Type B pancreatic cell (in vitro differentiated cells): ENCODE results near the gene ZSWIM5. TPM values are rescaled to one million over a fixed set of nuclear protein-coding genes. Genes with fewer than 3 reads are reported as not detected.
"Not testable (repeated sequence)": the region's sequence is repeated elsewhere in the genome, so short reads cannot be mapped to it uniquely, and the experiment has no call there.

Source experiments
- DNase-seq: peaks from one replicate; pipeline ENCODE4 v3.0.0; 2021; ENCODE audit warnings: mixed read lengths; ENCODE audit not compliant: unreplicated experiment; ENCODE audit errors: extremely low spot score
- H3K27ac Mint-ChIP-seq: 2 replicates; pipeline ENCODE4 v1.8.0; 2021; ENCODE audit warnings: mild to moderate bottlenecking, mixed read lengths
- H3K27me3 Mint-ChIP-seq: 2 replicates; pipeline ENCODE4 v1.8.0; 2021; ENCODE audit warnings: mixed read lengths
- H3K36me3 Mint-ChIP-seq: 2 replicates; pipeline ENCODE4 v1.8.0; 2021; ENCODE audit warnings: mixed read lengths
- H3K4me1 Mint-ChIP-seq: one replicate; pipeline ENCODE4 v1.8.0; 2021; ENCODE audit warnings: mixed read lengths; ENCODE audit not compliant: unreplicated experiment
- H3K4me3 Mint-ChIP-seq: 2 replicates; pipeline ENCODE4 v1.8.0; 2021; ENCODE audit warnings: mild to moderate bottlenecking, mixed read lengths
- H3K9me3 Mint-ChIP-seq: 2 replicates; pipeline ENCODE4 v1.8.0; 2021; ENCODE audit warnings: mixed read lengths
- total RNA-seq: library from RNA; stranded (reverse); gene quantifications from 2 replicates; pipeline ENCODE4 v1.2.1, GENCODE V29; 2021; ENCODE audit warnings: low replicate concordance
- TF ChIP-seq, protein P1 (sequence below): fragments of 200-600 bp; sonication (generic); conservative IDR thresholded peaks from 2 replicates; pipeline ENCODE4 v1.5.0; 2021; ENCODE audit warnings: antibody characterized with exemption, mild to moderate bottlenecking

The ZSWIM5 gene
- total RNA-seq, 1 donor from 2014 or later: 2.7 TPM

- Mint-ChIP-seq H3K27ac (no peak overlapping the region), H3K27me3 (no peaks in the 10 kb centered on the region), H3K4me3 (no peak overlapping the region), H3K4me1 (peaks cover under 1% of the 10 kb centered on the region), H3K36me3 (peaks cover 21% of the 10 kb centered on the region), H3K9me3 (no peaks in the 10 kb centered on the region)
- no peak for DNase-seq
- TF ChIP-seq, protein P1, sequence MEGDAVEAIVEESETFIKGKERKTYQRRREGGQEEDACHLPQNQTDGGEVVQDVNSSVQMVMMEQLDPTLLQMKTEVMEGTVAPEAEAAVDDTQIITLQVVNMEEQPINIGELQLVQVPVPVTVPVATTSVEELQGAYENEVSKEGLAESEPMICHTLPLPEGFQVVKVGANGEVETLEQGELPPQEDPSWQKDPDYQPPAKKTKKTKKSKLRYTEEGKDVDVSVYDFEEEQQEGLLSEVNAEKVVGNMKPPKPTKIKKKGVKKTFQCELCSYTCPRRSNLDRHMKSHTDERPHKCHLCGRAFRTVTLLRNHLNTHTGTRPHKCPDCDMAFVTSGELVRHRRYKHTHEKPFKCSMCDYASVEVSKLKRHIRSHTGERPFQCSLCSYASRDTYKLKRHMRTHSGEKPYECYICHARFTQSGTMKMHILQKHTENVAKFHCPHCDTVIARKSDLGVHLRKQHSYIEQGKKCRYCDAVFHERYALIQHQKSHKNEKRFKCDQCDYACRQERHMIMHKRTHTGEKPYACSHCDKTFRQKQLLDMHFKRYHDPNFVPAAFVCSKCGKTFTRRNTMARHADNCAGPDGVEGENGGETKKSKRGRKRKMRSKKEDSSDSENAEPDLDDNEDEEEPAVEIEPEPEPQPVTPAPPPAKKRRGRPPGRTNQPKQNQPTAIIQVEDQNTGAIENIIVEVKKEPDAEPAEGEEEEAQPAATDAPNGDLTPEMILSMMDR: no peak
These were observed 202.0 kb downstream of the ZSWIM5 start for GRCh38 chr1:45004281-45004920.

- H3K36me3 Mint-ChIP-seq: peaks cover 17% of the 10 kb centered on the region
- TF ChIP-seq, protein P1: no peak
These were observed 202.7 kb downstream of the ZSWIM5 start for GRCh38 chr1:45003741-45004140.

DNA sequence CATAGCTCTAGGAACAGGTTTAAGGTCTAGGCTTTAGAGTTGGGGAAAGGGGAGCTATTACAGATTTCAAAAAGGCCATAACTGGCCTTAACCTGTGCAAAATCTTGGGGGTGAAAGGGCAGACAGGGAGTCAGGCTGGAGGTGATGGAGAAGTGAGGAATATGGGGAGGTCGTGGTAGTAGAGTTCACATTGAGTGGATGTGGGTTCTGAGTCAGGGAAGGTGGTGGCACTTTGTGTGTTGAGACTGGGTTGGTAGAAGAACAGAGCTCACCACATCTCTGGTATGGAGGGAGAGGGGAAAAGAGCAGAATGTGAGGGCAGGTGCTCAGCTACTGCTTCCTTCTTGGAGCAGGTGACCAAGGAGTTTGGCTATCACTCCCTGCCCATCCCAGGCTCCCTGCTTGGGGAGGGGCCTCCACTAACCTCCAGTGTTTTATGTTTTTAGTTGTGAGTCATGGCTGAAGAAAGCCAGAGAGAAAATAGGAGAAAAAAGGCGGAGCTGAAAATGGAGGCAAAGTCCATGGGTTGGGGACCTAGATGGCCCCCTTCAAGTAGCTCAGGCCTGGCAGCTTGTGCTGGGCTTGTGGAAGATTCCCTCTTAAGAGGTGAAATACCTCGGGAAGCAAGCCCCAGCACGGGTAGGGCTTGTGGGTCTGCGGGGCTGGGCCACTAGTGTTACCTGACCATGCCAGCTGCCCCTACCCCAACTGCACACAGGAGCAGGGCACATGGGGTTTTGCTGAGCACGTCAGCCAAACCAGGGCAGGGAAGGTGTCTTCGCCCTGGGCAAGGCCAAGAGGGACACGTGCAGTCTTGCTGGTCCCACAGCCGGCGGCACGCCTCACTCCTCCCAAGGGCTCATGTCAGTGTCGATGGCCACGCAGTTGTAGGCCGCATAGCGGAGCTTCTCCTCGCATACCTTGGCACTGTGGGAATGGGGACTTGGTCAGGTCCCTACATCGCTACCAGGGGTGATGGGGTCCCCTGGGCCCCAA is 203.5 kb downstream of the ZSWIM5 start:
- DNase-seq: no peak
- Mint-ChIP-seq H3K9me3 (no peaks in the 10 kb centered on the region), H3K4me1 (no peaks in the 10 kb centered on the region), H3K4me3 (no peak overlapping the region), H3K27ac (no peak overlapping the region), H3K27me3 (no peaks in the 10 kb centered on the region), H3K36me3 (peaks cover 17% of the 10 kb centered on the region)
- TF ChIP-seq, protein P1: no peak

More at GRCh38 chr1:45003741-45004140, 202.7 kb downstream of the ZSWIM5 start:
- no peak overlapping the region for H3K27ac Mint-ChIP-seq
- no peaks in the 10 kb centered on the region for H3K27me3 Mint-ChIP-seq
- no peak overlapping the region for H3K4me3 Mint-ChIP-seq
- no peaks in the 10 kb centered on the region for H3K4me1 Mint-ChIP-seq
- no peak for DNase-seq
- no peaks in the 10 kb centered on the region for H3K9me3 Mint-ChIP-seq

- H3K27me3 Mint-ChIP-seq, DNase-seq, H3K4me1 Mint-ChIP-seq, H3K4me3 Mint-ChIP-seq, H3K27ac Mint-ChIP-seq, H3K9me3 Mint-ChIP-seq: not testable (repeated sequence)
- H3K36me3 Mint-ChIP-seq: peaks cover 17% of the 10 kb centered on the region
These were observed 204.8 kb downstream of the ZSWIM5 start for GRCh38 chr1:45001576-45001975.

DNA sequence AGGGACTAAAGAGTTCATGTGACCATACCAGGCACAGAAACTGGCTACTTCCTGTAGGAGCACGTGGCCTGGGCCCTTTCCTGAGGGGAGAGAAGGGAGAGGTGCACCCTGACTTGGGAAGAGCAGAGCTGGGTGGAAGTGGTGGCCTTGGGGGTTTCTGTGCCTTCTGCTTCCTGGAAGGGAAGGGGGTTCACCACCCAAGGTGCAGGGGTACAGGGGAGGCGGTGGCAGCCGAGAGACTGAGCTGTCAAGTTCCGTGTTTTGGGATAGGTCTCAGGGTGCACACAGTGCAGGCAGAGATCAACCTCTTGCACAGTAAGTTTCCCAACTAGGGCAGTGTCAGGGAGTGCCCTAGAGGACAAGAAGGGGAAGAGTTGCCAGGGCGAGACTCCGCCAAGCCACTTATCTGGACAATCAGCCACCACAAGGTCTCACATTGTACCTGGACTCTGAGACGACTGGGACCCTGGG is 205.4 kb downstream of the ZSWIM5 start:
- peaks cover 17% of the 10 kb centered on the region for H3K36me3 Mint-ChIP-seq
- H3K4me1 Mint-ChIP-seq: no peaks in the 10 kb centered on the region
- DNase-seq: peak; percentile 58
- no peak overlapping the region for H3K4me3 Mint-ChIP-seq
- H3K9me3 Mint-ChIP-seq: no peaks in the 10 kb centered on the region
- H3K27ac Mint-ChIP-seq: no peak overlapping the region
- TF ChIP-seq, protein P1: no peak
- no peaks in the 10 kb centered on the region for H3K27me3 Mint-ChIP-seq

- Mint-ChIP-seq H3K9me3 (no peaks in the 10 kb centered on the region), H3K4me1 (no peaks in the 10 kb centered on the region), H3K4me3 (no peak overlapping the region), H3K36me3 (peaks cover 9% of the 10 kb centered on the region), H3K27ac (no peak overlapping the region), H3K27me3 (no peaks in the 10 kb centered on the region)
- TF ChIP-seq, protein P1: no peak
- DNase-seq: no peak
These were observed 207.2 kb downstream of the ZSWIM5 start for GRCh38 chr1:44999232-44999631.
